HG03025 (cell line): ENCODE results near the gene WDR27.
A peak's percentile ranks its signal among the peaks of the same experiment; 100 is the strongest.

ENCODE experiments used
- ATAC-seq: cut with Tn5 transposase; IDR thresholded peaks from one replicate; pipeline ENCODE4 v1.9.1; 2021; ENCODE audit warnings: mild to moderate bottlenecking, moderate library complexity; ENCODE audit not compliant: unreplicated experiment, low FRiP score

The WDR27 gene

DNA sequence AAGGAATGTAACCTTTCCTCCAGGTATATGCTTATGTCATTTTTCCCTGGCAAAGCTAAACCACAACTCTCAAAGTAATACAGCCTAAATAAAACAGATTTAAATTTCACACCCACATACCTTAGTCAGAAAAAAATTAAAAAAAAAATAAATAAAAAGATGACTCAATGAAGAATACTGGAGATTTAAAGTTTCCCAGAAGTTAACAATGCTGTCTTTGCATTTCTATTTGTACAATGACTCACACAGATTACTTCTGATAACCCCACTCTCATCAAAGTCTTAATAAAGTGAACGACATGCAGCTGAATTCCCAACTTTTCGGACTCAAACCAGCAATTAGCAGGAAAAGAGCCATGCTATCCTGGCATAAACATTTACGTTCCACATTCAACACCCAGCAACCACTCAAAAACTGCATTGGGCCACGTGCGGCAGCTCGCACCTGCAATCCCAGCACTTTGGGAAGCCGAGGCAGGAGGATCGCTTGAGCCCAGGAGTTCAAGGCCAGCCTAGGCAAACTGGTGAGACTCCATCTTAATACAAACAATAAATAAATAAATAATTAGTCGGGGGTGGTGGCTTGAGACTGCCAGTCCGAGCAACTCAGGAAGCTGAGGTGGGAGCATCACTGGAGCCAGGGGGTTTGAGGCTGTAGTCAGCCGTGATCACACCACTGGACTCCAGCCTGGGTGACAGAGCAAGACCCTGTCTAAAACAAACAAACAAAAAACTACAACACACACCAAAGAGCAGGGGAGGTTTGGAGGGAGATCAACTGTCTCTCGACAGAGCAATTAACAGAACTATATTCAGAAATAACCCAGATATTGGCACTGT is 130.5 kb downstream of the WDR27 start:
- no peak for ATAC-seq

GRCh38 chr6:169568314-169569087 is 133.3 kb downstream of the WDR27 start:
- ATAC-seq = no peak

DNA sequence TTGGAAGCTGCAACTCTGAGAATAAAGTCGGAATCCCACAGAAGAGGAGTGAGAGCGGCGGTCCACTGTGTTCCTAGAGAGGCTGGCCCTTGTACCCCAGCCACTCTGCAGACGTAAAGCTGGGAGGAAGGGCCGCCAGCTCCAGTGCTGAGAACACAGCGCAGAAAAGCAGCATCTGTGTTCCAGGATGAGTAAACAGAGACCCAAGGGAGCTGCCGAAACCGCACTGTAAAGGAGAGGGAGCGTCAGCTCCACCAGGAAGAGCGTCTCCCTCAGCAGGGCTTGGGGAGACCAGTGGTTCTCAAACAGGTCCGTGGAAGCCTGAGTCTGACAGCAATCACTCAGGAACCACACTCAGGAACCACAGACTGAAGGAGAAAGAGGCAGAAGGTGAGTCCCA is 134.0 kb downstream of the WDR27 start:
- ATAC-seq = no peak

DNA sequence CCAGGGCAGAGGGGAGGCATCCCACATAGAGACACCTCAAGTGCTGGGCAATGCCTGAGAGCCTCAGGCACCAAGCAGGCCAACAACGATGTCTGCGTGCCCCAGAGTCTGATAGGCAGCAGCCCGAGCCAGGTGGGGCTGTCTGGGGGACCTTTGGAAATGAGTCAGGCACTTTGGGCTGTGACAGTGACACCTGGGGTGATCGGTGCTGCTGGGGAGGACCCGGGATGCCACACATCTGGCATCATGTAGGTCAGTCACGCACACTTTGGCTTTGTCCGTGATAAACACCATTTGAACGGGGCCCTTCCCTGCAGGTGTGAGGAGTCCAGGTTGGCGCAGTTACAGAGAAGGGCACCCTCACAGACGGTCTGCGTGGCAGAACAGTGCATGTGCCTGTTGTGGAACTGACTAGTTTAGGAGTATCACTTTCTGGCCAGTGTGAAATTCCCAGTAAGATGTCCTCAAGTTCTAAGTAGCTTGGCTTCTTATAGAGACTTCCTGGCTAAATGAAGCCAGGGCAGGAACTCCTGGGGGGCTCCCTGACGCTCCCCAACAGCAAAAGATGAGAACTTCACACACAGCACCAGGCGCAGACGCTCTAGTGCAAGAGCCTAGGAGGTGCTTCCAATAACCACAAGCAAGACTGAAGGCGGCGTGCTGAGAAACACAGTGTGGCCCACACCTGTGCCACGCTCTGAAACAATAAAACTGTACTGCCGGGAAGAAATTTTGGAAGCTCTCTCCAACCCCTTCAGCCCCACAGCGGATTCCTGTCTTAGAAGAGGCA is 134.7 kb downstream of the WDR27 start:
- no peak for ATAC-seq

DNA sequence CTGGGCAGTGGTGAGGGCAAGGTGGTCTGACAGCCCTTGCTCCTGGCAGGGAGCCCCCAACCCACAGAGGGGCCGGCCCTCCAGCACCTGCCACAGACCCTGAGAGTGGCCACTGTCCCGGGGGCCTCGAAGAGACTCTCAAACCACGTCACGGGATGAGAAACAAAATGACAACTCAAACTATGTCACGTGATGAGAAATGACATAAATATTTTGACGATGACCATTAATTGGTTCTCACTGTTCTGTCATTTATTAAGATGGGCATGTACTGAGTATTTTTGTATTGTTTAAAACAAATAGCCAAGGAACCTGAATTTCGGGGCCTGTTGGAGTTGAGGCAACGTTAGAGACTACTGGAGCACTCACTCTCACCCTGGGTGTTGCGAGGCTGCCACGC is 135.5 kb downstream of the WDR27 start:
- no peak for ATAC-seq

- no peak for ATAC-seq
Measured at GRCh38 chr6:169564453-169565240, 137.2 kb downstream of the WDR27 start.

- ATAC-seq = no peak
Measured at GRCh38 chr6:169561665-169562064, 140.2 kb downstream of the WDR27 start.

GRCh38 chr6:169559592-169559991 is 142.2 kb downstream of the WDR27 start:
- no peak for ATAC-seq

DNA sequence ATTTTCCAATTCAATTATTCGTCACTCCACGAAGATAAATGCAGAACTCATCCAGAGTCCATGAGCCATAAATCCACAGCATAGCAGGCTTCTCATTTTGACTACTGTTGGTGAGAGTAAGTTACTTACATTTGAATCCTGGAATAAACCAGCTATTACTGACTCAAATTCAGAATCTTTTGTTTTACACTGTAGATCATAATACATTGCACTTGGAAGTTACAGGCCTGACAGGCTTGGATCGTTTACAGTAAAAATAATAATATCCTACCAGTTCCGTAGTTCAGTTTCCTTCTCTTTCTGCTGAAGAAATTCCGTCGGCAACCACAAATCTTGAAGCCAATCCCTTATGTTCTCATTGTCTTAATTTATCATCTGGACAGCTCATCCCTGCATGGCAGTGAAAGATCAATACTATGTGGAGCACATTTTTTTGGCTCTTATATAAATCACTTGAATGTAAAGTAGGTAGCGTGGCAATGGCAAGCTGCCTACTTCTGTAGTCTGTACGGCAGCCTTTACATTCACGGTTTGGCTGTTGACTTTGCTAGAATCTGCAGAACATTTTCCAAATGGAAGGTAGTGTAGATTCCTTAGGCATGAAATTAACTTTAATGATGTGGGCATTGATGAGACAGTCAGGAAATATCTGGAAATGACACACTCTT is 142.9 kb downstream of the WDR27 start:
- no peak for ATAC-seq

DNA sequence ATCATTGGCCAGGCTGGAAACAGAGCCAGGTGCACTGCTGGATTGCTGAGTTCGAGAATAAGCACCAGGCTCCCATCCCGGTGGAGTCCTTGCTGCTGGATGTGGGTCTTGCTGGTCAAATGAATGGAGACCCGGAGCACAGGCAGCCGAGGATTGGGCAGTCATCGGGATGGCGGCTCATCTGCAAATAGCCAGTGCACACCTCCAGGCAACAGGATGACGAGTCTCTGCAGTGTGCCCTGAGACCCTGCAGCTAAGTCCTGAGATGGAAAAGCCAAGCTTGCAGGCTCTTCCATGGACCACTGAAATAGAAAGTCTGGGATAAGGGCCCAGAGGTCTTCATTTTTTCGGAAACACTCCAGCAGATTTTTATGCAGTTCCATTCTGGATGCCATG is 143.5 kb downstream of the WDR27 start:
- ATAC-seq = no peak

- no peak for ATAC-seq
Measured at GRCh38 chr6:169557887-169558286, 143.9 kb downstream of the WDR27 start.

GRCh38 chr6:169556758-169557548 is 144.9 kb downstream of the WDR27 start:
- peak; percentile 100 for ATAC-seq

- no peak for ATAC-seq
Measured at GRCh38 chr6:169555971-169556617, 145.7 kb downstream of the WDR27 start.

DNA sequence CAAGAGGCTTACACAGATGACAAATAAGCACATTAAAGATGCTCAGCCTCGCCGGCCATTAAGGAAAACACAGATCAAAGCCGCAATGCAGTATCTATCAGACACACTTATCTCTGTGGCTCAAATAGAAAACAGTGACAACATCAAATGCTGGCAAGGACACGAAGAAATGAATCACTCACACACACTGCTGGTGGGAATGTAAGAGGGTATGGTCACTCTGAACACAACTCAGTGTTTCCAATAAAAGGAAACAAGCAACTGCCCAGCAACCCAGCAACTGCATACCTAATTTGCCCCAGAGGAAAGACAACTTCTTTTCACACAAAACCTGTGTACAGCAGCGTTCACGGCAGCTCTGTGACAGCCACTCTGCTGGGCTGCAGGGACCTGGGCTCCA is 155.8 kb downstream of the WDR27 start:
- ATAC-seq = no peak

DNA sequence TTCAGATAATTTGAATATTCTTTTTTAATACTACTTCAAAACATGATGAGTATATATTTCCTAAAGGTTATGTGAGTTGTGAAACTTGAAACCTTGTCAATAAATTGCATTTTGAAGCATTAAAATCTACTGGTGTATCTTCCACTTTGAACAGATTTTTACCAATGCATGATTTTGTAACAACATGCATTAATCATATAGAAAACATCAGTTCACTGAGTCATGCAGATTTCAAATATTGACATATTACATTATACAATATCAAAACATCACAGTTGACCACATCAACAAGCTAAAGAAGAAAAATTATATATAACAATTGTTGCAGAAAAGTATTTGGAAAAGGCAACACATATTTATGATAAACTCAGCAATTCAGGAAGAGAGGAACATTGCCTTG is 158.1 kb downstream of the WDR27 start:
- no peak for ATAC-seq

- no peak for ATAC-seq
Measured at GRCh38 chr6:169542491-169542890, 159.3 kb downstream of the WDR27 start.

DNA sequence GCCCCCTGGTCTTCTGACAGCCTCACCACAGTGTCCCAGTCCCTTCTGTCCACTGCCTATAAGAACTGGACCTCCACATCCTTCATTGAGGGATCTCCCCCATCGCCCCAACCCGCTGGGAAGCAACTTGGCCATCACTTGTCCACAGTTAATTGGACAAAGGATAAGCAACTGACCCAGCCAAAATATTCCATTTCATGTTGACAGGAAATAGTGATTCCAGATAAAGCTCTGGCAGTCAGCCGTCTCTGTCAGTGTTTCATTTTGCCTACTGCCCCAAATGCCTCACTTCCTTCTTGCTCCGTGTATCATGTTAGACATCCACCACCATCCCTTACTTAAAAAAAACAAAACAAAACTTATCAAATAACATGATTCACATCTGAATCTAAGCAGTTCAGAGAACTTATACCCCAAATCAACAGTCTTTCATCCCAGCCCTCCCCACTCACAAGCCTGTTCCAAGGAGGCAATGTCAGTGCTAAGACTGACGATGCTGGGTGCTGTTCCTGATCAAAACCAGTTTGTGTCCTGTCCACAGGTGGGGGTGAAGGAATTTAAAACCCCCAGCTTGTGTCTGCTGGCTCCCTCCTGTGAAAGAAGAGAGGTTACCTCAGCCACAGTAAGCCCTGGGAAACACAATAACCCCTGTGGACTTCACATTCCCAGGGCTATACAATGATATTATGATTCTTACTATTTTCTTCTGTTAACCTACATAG is 162.5 kb downstream of the WDR27 start:
- no peak for ATAC-seq
